Measurements from ENCODE around the gene OCRL. TPM values are rescaled to one million over a fixed set of nuclear protein-coding genes. Genes with fewer than 3 reads are reported as not detected.

OCRL gene
- total and polyA plus RNA-seq, 2 experiments from 2014 or later, result 3.9 to 16.5 TPM

DNA sequence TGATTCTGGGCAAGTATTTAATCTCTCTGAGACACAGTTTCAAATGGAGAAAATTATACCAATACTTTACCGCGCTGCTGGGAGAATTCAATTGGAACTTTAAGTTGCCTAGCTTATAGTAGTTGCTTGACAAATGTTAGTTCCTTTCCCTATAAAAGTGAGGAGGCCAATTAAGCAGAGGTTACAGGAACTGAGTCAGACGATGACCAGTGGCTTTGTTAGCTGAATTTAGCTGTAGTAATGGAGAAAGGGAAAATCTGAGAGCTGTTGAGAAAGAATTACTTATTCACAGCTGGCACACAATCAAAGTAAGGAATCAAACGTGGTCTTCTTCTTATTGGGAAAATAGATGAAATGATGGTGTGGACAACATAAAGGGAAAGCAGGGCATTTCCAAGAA, 46.4 kb upstream of the OCRL start:
- Histone ChIP-seq H3K4me3 (no peak overlapping the region), H3K4me2 (no peak overlapping the region), H3K27ac (ENCODE audit: low read depth) (no peak overlapping the region), H3K4me1 (ENCODE audit: insufficient read depth) (no peaks in the 10 kb centered on the region), H2AFZ (no peak overlapping the region), H3K79me2 (replicated peaks; ENCODE audit: insufficient read depth) (no peaks in the 10 kb centered on the region), H3K27me3 (ENCODE audit: insufficient read depth) (no peaks in the 10 kb centered on the region), H3K36me3 (ENCODE audit: insufficient read depth) (peaks cover 5% of the 10 kb centered on the region), H3F3A (replicated peaks; ENCODE audit: low read depth) (no peaks in the 10 kb centered on the region), H3K9me2 (ENCODE audit: insufficient read depth) (no peaks in the 10 kb centered on the region), H4K20me1 (replicated peaks; ENCODE audit: insufficient read depth) (no peaks in the 10 kb centered on the region)
- TF ChIP-seq ZNF331 (CRISPR knock-in tag; IDR thresholded peaks at IDR 0.05; ENCODE audit: low read depth), result no peak
- no peak for TF ChIP-seq JUNB (IDR thresholded peaks at IDR 0.05; ENCODE audit: unreplicated experiment)
- TF ChIP-seq, protein P1, sequence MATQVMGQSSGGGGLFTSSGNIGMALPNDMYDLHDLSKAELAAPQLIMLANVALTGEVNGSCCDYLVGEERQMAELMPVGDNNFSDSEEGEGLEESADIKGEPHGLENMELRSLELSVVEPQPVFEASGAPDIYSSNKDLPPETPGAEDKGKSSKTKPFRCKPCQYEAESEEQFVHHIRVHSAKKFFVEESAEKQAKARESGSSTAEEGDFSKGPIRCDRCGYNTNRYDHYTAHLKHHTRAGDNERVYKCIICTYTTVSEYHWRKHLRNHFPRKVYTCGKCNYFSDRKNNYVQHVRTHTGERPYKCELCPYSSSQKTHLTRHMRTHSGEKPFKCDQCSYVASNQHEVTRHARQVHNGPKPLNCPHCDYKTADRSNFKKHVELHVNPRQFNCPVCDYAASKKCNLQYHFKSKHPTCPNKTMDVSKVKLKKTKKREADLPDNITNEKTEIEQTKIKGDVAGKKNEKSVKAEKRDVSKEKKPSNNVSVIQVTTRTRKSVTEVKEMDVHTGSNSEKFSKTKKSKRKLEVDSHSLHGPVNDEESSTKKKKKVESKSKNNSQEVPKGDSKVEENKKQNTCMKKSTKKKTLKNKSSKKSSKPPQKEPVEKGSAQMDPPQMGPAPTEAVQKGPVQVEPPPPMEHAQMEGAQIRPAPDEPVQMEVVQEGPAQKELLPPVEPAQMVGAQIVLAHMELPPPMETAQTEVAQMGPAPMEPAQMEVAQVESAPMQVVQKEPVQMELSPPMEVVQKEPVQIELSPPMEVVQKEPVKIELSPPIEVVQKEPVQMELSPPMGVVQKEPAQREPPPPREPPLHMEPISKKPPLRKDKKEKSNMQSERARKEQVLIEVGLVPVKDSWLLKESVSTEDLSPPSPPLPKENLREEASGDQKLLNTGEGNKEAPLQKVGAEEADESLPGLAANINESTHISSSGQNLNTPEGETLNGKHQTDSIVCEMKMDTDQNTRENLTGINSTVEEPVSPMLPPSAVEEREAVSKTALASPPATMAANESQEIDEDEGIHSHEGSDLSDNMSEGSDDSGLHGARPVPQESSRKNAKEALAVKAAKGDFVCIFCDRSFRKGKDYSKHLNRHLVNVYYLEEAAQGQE (IDR thresholded peaks at IDR 0.05; ENCODE audit: unreplicated experiment), result no peak
- no peak for TF ChIP-seq EZH2phosphoT487 (IDR thresholded peaks at IDR 0.05; ENCODE audit: unreplicated experiment)
- no peak for TF ChIP-seq ZNF114 (CRISPR knock-in tag; IDR thresholded peaks at IDR 0.05)
- TF ChIP-seq, protein P2, sequence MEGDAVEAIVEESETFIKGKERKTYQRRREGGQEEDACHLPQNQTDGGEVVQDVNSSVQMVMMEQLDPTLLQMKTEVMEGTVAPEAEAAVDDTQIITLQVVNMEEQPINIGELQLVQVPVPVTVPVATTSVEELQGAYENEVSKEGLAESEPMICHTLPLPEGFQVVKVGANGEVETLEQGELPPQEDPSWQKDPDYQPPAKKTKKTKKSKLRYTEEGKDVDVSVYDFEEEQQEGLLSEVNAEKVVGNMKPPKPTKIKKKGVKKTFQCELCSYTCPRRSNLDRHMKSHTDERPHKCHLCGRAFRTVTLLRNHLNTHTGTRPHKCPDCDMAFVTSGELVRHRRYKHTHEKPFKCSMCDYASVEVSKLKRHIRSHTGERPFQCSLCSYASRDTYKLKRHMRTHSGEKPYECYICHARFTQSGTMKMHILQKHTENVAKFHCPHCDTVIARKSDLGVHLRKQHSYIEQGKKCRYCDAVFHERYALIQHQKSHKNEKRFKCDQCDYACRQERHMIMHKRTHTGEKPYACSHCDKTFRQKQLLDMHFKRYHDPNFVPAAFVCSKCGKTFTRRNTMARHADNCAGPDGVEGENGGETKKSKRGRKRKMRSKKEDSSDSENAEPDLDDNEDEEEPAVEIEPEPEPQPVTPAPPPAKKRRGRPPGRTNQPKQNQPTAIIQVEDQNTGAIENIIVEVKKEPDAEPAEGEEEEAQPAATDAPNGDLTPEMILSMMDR (conservative IDR thresholded peaks at IDR 0.05; ENCODE audit: low read depth in 2 of 2), result no peak
- TF ChIP-seq, protein P3, sequence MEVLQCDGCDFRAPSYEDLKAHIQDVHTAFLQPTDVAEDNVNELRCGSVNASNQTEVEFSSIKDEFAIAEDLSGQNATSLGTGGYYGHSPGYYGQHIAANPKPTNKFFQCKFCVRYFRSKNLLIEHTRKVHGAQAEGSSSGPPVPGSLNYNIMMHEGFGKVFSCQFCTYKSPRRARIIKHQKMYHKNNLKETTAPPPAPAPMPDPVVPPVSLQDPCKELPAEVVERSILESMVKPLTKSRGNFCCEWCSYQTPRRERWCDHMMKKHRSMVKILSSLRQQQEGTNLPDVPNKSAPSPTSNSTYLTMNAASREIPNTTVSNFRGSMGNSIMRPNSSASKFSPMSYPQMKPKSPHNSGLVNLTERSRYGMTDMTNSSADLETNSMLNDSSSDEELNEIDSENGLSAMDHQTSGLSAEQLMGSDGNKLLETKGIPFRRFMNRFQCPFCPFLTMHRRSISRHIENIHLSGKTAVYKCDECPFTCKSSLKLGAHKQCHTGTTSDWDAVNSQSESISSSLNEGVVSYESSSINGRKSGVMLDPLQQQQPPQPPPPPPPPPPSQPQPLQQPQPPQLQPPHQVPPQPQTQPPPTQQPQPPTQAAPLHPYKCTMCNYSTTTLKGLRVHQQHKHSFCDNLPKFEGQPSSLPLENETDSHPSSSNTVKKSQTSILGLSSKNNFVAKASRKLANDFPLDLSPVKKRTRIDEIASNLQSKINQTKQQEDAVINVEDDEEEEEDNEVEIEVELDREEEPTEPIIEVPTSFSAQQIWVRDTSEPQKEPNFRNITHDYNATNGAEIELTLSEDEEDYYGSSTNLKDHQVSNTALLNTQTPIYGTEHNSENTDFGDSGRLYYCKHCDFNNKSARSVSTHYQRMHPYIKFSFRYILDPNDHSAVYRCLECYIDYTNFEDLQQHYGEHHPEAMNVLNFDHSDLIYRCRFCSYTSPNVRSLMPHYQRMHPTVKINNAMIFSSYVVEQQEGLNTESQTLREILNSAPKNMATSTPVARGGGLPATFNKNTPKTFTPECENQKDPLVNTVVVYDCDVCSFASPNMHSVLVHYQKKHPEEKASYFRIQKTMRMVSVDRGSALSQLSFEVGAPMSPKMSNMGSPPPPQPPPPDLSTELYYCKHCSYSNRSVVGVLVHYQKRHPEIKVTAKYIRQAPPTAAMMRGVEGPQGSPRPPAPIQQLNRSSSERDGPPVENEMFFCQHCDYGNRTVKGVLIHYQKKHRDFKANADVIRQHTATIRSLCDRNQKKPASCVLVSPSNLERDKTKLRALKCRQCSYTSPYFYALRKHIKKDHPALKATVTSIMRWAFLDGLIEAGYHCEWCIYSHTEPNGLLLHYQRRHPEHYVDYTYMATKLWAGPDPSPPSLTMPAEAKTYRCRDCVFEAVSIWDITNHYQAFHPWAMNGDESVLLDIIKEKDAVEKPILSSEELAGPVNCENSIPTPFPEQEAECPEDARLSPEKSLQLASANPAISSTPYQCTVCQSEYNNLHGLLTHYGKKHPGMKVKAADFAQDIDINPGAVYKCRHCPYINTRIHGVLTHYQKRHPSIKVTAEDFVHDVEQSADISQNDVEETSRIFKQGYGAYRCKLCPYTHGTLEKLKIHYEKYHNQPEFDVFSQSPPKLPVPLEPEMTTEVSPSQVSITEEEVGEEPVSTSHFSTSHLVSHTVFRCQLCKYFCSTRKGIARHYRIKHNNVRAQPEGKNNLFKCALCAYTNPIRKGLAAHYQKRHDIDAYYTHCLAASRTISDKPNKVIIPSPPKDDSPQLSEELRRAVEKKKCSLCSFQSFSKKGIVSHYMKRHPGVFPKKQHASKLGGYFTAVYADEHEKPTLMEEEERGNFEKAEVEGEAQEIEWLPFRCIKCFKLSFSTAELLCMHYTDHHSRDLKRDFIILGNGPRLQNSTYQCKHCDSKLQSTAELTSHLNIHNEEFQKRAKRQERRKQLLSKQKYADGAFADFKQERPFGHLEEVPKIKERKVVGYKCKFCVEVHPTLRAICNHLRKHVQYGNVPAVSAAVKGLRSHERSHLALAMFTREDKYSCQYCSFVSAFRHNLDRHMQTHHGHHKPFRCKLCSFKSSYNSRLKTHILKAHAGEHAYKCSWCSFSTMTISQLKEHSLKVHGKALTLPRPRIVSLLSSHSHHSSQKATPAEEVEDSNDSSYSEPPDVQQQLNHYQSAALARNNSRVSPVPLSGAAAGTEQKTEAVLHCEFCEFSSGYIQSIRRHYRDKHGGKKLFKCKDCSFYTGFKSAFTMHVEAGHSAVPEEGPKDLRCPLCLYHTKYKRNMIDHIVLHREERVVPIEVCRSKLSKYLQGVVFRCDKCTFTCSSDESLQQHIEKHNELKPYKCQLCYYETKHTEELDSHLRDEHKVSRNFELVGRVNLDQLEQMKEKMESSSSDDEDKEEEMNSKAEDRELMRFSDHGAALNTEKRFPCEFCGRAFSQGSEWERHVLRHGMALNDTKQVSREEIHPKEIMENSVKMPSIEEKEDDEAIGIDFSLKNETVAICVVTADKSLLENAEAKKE (CRISPR knock-in tag; IDR thresholded peaks at IDR 0.05), result no peak
- ATAC-seq, result no peak
- Mint-ChIP-seq H3K27me3 (ENCODE audit: insufficient read depth, low read depth, poor library complexity) (no peaks in the 10 kb centered on the region), H3K9me3 (no peaks in the 10 kb centered on the region), H3K36me3 (ENCODE audit: low read depth) (peaks cover 48% of the 10 kb centered on the region), H3K4me1 (no peaks in the 10 kb centered on the region), H3K27ac (no peak overlapping the region), H3K4me3 (no peak overlapping the region)
- DNase-seq (ENCODE audit: low spot score), result no peak
